ENCODE data around the gene ST6GAL2.

- TF ChIP-seq GABPA (IDR thresholded peaks at IDR 0.05; ENCODE audit: low read depth) (no peak), CTCF (IDR thresholded peaks at IDR 0.05) (no peak), USF1 (IDR thresholded peaks at IDR 0.05; ENCODE audit: borderline replicate concordance, low read depth) (no peak), TEAD4 (IDR thresholded peaks at IDR 0.05; ENCODE audit: borderline replicate concordance, insufficient read depth) (no peak), YY1 (IDR thresholded peaks at IDR 0.05; ENCODE audit: low read depth) (no peak), RXRA (IDR thresholded peaks at IDR 0.05; ENCODE audit: borderline replicate concordance, low read depth) (no peak)
Measured at GRCh38 chr2:106831241-106831640, 54.7 kb downstream of the ST6GAL2 start.
